H4 (cell line): ENCODE results near the gene PRR33. TPM values are rescaled to one million over a fixed set of nuclear protein-coding genes. Genes with fewer than 3 reads are reported as not detected.
"Not testable (repeated sequence)": the region's sequence is repeated elsewhere in the genome, so short reads cannot be mapped to it uniquely, and the experiment has no call there.

Experiments used
- DNase-seq: peaks from one replicate; pipeline ENCODE4 v3.0.0-alpha.2; 2015; ENCODE audit warnings: low spot score
- total RNA-seq: library from RNA; depleted of rRNA; stranded (reverse); fragments of >200 nt; shearing (Covaris generic); gene quantifications from 2 replicates; pipeline ENCODE4 v1.2.3, GENCODE V29; 2014

The PRR33 gene
- total RNA-seq, 1 experiment from 2014 or later = not detected

DNA sequence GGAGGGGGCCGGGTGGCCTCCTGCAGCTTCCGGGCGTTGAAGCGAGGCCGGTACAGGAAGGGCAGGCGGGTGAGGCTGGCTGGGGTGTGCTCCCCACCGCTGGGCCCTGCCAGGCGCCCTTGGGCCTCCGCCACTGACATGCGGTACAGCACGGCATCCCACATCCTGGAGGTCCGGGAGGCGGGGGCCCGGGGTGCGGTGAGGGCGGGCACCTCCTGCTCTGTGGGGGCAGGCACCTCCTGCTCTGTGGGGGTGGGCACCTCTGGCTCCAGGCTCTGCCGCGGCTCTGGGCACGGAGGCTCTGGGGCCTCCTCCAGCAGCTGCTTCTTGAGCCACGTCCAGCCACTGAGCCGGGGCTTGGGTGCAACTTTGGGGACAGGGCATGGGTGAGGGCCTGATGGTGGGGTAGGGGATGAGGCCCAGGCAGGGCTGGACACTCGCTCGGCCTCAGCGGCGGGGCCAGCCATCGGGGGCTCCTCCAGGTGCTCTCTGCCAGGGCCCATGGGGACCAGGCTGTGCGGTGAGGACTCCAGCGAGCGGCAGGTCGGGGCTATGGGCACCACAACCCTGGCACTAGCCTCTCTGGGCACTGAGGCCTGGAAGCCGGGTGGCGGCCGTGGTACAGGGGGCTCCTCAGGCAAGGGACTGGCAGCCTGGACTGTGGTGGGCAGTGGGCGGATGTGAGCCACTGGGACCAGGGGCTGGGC, 2.3 kb downstream of the PRR33 start:
- no peak for DNase-seq

DNA sequence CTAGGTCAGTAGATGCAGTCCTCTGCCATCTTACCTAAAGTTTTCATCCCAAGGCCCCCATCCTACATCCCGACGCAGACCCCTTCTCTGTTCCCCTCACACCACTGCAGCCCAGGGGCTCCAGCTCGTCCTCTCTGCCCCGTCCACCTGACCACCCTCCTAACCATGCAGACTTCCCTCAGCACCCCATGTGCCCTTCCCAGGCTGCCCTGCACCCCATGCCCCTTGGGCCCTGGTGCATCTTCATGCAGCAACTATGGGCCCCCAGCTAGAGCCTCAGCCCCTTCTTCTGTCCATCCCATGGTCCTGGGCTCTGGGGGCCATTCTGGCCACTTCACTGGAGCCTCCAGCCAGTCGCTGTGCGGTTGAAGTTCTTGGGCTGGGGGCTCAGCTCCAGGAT, 2.9 kb downstream of the PRR33 start:
- DNase-seq = no peak

DNA sequence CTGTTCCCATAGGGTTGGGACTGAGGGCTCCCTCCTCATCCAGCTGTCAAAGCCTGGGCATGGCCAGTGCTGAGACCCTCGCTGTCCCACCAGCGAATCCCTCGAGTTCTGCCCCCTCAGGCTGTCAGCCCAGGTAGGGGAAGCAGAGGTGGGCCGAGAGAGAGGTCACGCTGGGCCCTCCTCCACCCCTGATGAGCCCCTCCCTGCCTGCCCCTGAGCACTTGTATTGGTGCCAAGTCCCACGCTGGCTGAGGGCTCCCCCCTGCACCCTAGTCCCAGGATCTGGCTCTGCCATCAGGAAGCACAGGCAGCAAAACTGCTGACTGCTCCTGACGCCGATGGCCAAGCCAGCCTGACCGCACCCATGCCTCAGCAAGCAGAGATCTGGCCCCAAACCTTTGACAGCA, 3.3 kb downstream of the PRR33 start:
- no peak for DNase-seq

DNA sequence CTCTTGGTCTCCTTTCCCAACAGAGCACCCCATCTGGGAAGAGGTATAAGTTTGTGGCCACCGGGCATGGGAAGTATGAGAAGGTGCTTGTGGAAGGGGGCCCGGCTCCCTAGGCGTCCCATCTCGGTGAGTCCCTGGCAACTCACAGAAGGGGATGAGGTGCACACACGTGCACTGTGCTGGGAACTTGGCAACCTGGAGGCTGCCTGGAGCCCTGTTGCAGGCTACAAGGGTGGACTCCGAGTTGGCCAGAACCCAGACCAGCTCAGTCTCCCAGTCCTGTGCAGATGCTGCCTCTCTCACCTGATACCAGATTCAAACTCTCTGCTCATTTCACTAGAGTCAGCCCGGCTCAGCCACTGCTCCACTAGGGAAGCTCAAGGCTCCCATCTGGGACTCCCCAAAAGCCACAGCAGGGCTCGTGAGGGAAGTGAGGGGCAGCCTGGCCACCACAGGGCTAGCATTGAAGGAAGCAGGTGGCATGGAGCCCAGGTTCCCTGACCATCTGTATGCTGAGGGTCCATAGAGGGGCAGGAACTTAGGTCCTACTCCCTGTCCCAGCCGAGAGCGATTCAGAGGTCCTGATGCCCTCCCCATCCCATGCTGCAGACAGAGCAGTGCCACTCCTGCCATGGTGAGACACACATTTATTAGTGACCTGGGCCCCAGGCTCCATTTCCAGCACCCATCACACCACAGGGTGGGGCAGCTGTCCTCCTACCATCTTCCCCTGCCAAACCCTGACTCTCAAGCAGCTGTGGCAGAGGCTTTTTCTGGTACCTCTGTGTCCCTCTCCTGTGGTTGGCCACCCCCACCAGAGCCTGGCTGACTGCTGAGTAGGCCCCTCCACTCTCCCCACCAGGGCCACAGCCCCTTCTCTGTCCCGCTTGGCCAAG, 4.0 kb downstream of the PRR33 start:
- no peak for DNase-seq

DNA sequence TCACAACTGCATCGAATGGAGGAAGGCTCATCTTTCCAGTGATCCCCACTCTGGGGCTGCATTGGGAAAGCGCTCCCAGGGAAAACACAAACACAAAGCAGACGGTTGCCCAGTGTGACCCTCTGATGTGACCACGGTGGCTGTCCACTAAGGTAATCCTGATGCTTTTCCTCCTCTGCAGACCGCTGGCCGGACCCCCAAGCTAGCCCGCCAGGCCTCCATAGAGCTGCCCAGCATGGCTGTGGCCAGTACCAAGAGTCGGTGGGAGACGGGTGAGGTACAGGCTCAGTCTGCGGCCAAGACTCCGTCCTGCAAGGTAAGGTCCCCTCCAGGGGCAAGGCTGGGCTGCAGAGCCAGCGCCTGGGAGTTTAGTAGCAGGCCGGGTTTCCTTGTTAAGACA, 5.1 kb downstream of the PRR33 start:
- not testable (repeated sequence) for DNase-seq

DNA sequence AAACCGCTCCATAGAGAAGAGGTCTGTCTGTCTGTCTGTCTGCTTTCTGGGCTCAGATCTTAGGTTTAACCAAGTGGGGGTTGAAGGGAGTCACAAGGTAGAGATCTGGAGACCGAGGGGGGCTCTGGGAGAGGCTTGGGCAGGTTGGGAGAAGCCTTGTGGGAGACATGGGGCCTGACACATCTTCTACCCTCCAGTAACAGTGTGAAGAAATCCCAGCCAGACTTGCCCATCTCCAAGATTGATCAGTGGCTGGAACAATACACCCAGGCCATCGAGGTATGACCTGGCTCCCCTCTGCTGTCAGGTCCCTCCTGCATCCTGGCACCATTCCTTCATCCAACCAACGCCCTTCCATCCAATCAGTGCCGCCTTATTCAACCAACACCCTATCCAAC, 7.4 kb downstream of the PRR33 start:
- DNase-seq = no peak

DNA sequence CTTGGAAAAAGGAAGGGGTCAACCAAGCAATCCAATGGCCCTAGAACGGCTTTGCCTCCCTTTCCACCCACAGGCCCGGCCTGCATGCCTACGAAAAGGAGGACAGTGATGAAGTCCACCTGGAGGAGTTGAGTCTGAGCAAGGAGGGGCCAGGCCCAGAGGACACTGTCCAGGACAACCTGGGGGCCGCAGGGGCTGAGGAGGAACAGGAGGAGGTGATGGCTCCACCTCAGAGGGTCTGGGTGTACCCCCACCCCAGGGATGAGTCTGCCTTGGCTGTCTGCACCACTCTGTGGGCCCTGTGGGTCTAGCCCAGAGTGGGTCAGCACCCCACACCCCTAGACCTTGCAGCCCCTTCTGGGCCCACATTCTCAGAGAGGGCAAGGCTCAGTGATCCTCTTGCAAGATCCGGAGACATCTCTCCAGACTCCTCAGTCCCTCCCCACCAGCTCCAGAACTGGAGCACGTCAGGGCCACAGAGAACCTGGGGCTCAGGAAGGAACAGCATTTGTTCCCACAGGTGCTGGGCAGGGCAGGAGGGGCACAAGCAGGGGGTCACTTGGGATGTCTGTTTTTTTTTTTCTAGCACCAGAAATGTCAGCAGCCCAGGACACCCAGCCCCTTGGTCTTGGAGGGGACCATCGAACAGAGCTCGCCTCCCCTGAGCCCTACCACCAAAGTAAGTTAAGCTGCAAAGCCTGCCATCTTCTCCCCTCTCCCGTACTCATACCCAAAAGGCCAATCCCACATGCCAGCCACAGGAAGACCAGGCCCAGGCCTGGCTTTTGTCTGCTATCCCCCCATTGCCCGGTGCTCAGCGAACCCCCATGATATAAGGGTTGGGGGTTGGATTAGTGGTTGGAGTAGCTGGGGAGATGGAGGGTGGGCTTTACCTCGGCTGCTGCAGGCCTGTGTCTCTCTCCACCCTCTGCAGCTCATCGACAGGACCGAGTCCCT, 8.1 kb downstream of the PRR33 start:
- no peak for DNase-seq

DNA sequence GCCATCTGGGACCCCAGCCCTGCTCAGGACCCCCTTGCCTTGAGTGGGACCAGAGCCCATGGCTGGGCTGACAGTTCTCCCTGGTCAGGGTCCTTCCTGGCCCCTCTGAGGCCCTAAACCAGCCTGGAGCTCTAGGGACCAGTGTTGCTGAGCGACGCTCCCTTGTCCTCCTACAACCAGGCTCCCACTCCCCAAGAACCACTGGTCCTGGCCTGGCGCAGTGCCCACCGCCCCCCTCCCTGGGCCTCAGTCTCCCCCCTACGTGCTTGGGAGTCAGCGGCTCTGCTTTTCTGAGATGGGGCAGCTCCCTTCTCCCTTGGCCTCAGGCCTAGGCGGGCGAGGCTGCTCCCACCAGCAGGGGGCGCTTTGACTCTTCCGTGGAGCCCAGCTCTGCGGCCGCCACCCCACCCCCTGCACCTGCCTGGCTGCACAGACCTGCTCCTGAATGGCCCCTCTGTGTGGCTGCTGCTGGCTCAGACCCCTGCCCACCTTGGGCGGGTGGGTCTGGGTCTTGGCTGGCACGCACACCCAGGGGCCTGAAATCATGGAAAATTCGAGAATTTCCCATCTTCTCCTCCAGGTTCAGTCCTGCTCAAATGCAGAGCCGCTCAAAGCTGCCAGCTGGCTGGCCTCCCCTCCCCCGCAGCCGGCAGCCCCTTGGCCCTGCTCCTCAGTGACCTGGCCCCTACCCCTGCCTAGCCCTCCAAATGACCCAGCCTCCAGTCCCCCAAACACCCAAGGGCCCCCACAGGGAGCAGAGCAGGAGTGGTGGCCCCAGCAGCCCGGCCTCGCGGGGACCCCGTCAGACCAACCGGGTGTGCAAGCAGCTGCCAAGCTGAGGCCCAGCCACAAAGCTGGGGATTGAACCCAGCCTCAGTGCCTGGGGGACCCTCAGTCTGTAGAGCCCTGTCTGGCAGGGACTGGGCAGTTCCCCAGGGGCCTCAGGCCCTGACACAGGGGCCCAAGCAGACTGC, 9.1 kb downstream of the PRR33 start:
- peak; percentile 59 for DNase-seq

DNA sequence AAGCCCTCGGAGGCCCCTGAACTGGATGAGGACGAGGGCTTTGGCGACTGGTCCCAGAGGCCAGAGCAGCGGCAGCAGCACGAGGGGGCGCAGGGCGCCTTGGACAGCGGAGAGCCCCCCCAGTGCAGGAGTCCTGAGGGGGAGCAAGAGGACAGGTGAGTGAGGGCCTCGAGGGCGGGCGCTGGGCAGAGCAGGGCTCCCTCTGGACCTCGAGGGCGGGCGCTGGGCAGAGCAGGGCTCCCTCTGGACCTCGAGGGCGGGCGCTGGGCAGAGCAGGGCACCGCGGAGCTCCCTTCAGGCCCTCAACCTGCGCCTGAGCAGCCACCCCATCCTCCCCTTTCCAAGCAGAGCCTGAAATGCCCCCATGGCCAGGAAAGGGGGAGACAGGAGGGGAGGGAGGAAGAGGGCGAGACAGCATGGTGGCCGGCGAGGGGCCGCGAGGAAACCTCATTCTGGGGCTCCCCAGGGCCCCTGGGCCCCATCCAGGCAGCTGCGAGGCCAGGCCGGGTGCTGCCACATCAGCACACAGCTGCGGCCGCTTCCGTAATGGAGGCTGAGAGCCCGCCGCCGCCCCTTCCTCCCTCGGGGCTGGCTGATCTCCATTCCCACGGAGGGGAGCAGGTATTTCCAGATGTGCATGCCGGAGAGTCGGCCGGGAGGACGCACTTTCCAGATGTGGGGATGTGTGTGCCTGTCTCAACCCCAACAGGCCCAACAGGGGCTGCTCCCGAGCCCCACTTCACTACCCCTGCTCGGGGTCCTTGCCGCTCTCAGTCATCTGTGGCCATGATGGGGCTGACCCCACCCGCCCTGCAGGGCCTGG, 10.0 kb downstream of the PRR33 start:
- no peak for DNase-seq

DNA sequence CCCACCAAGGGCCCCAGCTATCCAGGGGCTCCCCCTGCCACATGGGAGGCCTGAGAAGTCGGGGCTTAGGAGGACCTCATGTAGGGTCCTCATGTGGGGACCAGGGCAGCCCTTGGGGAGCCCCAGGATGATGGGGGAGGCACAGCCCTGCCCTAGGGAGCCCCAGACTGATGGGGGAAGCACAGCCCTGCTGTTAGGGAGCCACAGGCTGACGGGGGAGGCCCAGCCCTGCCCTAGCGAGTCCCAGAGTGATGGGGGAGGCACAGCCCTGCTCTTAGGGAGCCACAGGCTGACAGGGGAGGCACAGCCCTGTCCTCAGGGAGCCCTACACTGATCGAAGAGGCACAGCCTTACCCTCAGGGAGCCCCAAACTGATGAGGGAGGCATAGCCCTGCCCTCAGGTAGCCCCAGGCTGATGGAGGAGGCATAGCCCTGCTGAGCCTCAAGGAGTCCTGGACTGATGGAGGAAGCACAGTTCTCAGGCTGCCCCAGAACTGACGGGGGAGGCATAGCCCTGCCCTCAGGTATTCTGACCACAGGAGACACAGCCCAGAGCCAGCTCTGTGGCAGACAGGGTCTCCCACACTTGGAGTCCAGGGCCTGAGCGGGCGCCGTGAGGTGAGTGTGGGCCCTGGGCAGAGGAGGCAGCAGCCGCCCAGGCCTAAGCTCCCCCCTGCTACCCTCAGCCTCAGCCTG, 10.8 kb downstream of the PRR33 start:
- no peak for DNase-seq

DNA sequence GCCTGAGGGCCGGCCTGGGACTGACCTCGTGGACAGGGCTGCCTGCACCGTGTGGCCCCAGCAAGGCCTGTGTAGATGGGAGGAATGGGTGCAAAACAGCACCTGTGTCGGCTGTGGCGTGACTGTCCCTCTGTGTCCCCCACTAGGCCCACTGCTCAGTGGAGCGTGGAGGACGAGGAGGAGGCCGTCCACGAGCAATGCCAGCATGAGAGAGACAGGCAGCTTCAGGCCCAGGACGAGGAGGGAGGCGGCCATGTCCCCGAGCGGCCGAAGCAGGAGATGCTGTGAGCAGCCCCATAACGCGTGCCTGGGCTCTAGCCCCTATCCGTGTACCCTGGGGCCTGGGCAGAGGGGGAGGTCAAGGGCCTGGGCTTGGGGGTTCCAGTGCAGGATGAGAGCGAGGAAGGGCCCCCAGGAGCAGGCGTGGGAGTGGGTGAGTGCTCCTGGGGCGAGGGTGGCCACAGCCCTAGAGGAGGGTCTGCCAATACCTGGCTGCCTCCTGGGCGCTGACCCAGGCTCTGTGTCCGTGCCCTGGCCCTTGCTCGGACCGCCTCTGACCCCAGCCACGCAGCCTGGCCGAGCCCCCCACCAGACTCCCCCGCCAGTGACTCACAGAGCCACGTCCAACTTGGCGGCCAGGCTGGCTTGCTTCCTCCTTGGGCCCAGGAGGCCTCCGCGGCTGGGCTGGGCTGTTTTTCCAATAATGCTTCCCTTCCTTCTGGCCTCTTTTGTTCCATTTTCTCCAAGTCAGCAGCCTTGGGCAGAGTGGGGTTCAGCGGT, 11.6 kb downstream of the PRR33 start:
- DNase-seq = no peak

DNA sequence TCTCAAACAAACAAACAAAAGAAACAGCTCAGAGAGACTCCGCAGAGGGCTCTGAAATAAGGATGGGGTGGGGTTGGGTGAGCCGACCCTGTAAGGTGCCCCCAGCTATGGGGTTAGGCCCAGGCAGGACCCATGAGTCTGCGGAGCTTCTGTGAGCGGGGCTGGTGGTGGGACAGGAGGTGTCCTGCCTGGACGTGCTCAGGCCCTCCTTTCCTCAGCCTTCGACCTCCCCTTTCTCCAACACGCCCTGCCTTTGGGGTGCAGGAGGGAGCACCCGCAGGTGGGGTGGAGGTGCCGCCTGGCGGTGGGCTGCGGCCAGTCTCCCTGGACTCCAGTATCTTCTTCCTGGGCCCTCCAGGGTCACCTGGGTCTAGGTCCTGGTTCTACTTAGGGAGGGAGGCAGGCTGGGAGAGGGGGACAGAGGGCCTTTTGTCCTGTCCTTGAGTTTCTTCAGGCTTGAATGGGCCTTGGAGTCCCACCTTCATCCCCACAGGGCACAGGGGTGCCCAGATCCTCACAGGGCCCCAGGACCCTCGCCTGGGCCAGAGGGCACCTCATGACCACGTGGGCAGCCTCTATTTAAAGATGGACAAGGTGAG, 12.3 kb downstream of the PRR33 start:
- no peak for DNase-seq

DNA sequence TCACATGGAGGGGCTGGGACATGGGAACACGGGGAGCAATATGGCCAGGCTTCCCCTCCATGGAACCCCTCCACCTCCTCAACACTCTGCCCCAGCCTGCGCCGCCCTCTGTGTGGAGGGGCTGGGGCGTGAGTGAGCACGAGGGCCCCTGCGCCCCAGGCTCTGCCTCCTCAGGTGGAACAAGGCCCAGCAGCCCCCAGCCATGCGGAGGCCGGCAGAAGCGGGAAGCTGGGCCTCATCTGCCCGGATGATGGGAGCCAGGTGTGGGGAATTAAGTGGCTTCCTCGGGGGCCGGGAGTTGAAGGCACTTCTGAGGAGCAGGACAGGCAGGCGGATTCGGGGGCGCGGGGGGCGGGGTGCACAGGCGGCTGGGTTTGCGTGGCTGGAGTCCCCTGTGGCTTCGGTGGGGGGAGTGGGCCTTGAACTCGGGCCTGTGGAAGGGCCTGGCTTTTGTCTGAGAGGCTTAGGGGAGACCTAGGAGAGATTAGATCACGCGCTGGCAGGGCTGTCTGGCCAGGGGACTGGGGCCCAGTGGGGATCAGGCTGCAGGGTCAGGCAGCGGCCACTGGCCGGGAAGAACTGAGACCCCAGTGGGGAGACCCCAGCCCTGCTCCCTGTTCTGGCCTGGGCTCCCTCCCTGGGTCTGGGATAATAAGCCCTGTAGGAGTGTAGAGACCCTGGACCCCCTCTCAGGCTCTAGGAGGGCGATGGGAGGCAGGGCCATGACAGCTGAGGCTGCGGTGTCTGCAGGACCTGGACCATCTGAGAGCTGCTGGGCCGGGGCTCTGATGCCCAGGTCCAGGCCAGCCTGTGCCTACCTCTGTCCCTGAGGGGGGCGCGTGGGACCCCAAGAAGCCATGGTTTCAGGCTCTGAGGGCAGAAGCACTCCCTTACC, 13.3 kb downstream of the PRR33 start:
- DNase-seq = no peak

DNA sequence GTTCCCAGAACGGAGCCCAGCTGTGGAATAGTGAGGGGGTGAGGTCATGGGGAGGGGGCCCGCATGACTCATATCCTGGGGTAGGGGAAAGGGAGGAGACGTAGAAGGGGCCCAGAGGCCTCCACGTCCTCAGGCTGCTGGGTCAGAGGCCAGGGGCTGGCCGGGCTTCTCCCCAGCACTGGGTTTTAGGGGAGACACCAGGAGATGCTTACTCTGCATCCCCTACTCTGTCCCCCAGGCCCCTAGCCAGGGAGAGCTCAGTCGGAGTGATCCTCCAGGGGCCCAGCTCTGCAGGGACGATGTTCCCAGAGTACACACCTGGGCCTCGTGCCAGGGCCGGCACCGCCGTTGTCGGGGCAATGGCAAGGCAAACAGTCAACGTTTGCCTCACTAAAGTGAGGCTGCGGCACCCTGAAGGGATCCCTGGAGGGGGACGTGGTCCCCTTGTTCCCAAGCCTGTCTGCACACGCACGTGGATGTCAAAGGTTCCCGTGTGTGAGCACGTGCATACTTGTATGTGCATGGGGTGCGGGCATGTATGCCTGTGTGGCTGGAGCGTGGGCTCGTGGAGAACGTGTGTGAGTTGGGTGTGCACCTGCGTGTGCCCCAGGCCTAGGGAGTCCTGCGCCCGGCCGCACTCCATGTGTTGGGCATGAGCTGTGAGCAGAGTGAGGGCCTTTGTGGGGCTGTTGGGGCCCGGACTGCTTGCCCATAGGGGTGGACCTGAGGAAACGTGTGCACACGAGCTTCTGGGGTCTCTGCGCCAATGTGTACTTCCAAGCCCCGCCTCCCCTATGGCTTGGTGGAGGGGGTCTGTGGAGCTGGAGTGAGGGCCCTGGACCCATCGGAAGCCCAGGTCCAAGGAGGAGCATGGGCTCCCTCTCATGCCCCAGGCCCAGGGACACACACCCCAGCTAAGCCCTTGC, 14.2 kb downstream of the PRR33 start:
- no peak for DNase-seq

DNA sequence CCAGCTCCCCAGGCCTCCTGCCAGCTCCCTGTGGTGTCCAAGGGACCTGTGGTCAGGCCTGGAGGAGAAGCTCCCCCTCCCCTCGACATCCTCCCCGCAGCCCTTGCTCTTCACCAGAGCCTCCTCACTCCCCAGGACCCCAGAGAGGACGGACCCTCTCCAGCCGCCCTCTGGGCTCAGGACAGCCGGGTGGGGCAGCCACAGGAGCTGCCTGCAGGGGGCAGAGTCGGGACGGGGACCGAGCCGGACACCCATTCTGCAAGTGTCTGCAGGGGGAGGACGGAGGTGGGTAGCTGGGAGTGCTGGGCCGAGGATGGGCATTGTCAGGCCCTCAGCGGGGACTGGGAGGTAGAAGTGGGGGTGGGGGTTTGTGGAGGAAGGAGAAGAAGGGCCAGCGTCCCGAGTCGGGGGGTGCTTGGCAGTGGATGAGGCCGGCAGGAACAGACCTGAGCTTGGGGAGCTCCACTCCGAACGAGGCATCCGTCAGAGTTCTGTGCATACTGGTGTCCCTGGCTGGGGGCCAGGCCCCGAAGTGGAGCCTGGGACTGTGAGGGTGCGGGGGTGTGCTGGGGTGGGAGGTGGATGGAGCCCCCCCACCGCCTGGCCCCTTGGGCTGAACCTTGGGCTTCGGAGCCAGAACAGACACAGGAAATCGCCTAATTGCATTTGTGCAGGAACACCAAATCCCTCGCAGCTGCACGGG, 15.2 kb downstream of the PRR33 start:
- no peak for DNase-seq
